Suppressor macrophage treated with lipopolysaccharide for 4 hours (primary cell): ENCODE data around the gene KCNQ1.

Experiments used
- DNase-seq: peaks from one replicate; pipeline ENCODE4 v3.0.0-alpha.2; 2020

KCNQ1 gene

GRCh38 chr11:2792381-2793250, 347.8 kb downstream of the KCNQ1 start:
- no peak for DNase-seq

GRCh38 chr11:2793701-2794045, 348.9 kb downstream of the KCNQ1 start:
- DNase-seq, result no peak

- DNase-seq, result no peak
These were observed 349.5 kb downstream of the KCNQ1 start for GRCh38 chr11:2794046-2794967.

- no peak for DNase-seq
These were observed 350.1 kb downstream of the KCNQ1 start for GRCh38 chr11:2794968-2795322.

GRCh38 chr11:2795491-2795991, 350.7 kb downstream of the KCNQ1 start:
- DNase-seq, result no peak

GRCh38 chr11:2796091-2796490, 351.3 kb downstream of the KCNQ1 start:
- DNase-seq, result no peak

- DNase-seq, result no peak
These were observed 351.8 kb downstream of the KCNQ1 start for GRCh38 chr11:2796508-2797113.

GRCh38 chr11:2797121-2797711, 352.4 kb downstream of the KCNQ1 start:
- no peak for DNase-seq

- no peak for DNase-seq
These were observed 353.0 kb downstream of the KCNQ1 start for GRCh38 chr11:2797741-2798361.

- DNase-seq, result no peak
These were observed 354.3 kb downstream of the KCNQ1 start for GRCh38 chr11:2798951-2799761.

GRCh38 chr11:2799881-2800654, 355.3 kb downstream of the KCNQ1 start:
- DNase-seq, result no peak

- no peak for DNase-seq
These were observed 356.1 kb downstream of the KCNQ1 start for GRCh38 chr11:2800655-2801531.

GRCh38 chr11:2801711-2802388, 357.0 kb downstream of the KCNQ1 start:
- DNase-seq, result no peak

GRCh38 chr11:2802389-2803185, 357.8 kb downstream of the KCNQ1 start:
- no peak for DNase-seq

GRCh38 chr11:2803186-2804091, 358.6 kb downstream of the KCNQ1 start:
- no peak for DNase-seq

- no peak for DNase-seq
These were observed 359.4 kb downstream of the KCNQ1 start for GRCh38 chr11:2804189-2804588.
